GM19193 (cell line): ENCODE results near the gene IFNAR1.

Experiments used
- POLR2A ChIP-seq: IDR thresholded peaks from 4 replicates; pipeline ENCODE4 v1.6.1; 2011; ENCODE audit not compliant: insufficient read depth, insufficient read length; ENCODE audit errors: extremely low read depth

Gene IFNAR1

DNA sequence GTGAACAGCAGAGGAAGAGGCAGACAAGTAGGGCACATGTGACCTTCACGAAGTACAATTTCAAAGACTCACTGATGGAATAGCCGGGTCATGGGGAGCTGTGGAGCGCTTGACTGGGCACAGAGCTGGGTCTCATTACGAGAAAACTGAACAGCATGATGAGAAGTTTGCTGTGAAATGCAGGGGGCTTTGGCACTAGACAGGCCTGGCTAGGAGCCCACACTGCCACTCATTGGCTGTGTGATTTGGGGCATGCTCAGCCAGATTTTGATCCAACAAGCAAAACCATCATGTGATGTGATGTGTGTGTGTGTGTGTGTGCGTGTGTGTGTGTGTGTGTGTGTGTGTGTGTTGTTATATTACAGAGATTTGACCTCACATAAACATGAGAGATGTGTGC is 73.6 kb downstream of the IFNAR1 start:
- no peak for TF ChIP-seq POLR2A

DNA sequence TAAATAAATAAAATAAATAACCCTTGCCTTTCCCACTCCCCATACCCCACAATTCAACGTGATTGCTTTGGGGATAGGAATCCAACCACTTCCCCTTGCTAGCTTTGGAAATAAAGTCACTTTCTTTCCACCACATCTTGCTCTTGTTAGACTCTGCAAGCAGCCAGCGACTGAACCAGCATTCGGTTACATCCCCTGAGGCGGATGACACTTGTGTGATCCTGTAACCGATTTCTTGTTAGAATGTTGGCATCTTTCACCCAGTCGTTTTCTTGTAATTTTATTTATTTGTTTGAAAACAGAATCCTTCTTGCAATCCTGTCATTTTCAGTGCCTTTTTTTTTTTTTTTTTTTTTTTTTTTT is 76.8 kb downstream of the IFNAR1 start:
- TF ChIP-seq POLR2A, result no peak

DNA sequence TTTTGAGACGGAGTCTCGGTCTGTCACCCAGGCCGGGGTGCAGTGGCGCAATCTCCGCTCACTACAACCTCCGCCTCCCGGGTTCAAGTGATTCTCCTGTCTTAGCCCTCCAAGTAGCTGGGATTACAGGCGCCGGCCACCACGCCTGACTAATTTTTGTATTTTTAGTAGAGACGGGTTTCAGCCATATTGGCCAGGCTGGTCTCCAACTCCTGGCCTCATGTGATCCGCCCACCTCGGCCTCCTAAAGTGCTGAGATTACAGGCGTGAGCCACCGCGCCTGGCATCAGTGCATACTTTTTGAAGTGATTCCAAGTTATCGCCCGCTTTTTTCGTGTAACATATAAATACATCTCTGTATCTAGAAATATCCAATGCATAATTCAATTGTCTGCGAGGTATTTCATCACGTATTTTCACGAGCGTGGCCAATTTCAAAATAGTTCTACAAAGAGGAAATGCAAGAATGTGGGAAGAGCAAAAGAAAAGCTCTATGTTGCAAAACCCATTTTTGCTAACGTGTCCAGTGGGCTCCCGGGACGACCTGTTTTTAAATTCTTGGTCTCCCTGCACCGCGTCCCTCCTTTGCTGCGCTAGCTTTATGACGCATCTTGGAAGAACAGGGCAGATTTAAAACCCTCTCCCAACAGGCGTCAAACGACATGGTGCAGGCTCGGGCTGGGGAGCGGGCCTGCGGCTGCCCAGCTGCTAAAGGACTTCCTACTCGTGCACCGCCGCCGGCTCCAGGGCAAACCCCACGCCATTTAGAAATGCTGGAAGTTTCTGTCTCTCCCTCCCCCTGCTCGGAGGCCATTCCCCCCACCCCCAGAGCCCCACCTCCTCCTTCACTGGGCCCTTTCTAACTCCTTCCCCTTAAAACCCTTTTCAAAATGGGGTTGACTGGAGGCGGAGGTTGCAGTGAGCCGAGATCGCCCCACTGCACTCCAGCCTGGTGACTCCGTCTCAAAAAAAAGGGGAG is 77.5 kb downstream of the IFNAR1 start:
- TF ChIP-seq POLR2A, result peak; percentile 27

DNA sequence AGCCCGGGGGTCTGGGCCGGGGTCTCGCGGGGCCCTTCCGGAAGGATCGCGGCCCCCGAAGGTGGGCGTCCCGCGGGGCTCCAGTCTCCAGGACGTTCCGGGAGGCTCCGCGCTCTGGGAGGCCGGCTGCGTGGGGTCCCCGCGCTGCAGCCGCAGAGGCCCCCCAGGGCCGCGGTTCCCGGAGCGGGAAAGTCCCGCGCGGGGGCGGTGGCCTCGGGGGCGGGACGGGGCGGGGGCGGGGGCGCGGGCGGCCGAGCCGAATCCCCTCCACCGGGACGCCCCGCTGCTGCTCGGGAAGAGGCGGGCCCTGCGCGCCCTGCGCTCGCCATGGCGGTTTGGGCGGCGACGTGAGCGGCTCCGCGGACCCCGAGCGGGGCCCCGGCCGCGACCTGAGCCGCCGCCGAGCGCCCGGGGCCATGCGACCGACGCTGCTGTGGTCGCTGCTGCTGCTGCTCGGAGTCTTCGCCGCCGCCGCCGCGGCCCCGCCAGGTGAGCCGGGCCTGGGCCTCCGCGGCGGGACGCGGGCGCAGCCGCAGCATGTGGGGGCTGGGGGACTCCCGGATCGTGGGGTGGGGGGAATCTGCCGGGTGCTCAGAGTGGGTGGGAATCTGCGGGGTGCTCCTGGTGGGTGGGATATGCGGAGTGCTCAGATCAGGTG is 78.5 kb downstream of the IFNAR1 start, which contains the start of gene IFNGR2:
Gene IFNGR2 (plus strand): TSS at position 286 of the 658 bp plus-strand sequence. CDS start 131 bp downstream, at position 417.
- peak; percentile 43 for TF ChIP-seq POLR2A

DNA sequence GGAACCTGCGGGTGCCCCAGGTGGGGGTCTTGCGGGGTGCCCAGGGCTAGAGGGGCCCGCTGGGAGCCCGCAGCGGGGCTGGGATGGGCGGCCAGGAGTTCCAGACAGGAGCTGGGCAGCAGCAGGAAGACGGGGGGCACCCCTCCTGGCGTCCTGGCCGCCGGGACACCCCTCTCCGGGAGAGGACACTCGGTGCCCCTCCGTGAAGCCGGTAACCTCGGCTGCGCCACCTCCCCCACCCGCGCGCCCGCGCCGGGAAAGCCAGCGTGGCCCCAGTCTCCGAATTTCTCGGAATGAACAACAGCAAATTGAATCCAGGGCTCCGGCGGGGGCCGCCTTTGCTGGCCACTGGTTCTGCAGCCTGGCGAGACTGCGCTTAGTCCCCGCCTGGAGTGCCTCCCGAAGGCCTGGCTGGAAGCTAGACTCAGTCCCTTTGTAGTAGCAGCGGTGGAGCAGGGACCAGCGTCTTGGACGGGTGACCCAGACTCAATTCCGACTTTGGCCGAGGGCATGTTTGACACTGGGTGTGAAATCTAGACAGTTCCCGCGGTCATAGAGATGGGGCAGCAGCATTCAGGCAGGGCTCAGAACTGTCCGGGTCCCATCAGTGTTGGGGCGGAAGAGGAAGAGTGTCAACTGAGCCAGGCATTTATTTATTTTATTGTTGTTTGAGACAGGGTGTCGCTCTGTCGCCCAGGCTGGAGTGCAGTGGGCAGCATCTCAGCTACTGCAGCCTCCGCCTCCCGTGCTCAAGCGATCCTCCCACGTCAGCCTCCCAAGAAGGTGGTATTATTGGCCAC is 79.2 kb downstream of the IFNAR1 start:
- TF ChIP-seq POLR2A, result peak; percentile 7

DNA sequence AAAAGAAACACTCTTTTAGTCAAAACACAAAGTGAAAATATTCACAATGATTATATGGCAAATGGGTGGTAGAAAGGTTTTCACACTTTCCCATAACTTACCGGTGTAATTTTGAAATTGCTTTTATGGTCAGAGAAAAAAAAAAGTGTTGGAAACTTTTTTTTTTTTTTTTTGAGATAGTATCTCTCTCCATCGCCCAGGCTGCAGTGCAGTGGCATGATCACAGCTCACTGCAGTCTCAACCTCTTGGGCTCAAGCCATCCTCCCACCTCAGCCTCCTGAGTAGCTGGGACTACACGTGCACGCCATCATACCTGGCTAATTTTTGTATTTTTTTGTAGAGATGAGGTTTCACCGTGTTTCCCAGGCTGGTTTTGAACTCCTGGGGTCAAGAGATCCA is 81.7 kb downstream of the IFNAR1 start:
- TF ChIP-seq POLR2A, result no peak
